SK-N-MC (cell line): ENCODE measurements around the gene RNF227.
A peak's percentile ranks its signal among the peaks of the same experiment; 100 is the strongest.
"Not testable (repeated sequence)": the region's sequence is repeated elsewhere in the genome, so short reads cannot be mapped to it uniquely, and the experiment has no call there.

Source experiments
- DNase-seq: peaks from one replicate; pipeline ENCODE4 v3.0.0-alpha.2; 2011; ENCODE audit warnings: low read depth, low spot score
- H3K27ac ChIP-seq: fragments of 200-600 bp; sonication (generic); 2 replicates; pipeline ENCODE4 v1.5.1; 2016; ENCODE audit warnings: mixed run types
- H3K36me3 ChIP-seq: fragments of 200-600 bp; sonication (generic); 2 replicates; pipeline ENCODE4 v1.6.1; 2017; ENCODE audit warnings: antibody characterized with exemption, low read length, mixed read lengths; ENCODE audit not compliant: insufficient read depth
- H3K4me3 ChIP-seq: fragments of 200-600 bp; sonication (generic); 2 replicates; pipeline ENCODE4 v1.5.1; 2016
- H3K9ac ChIP-seq: fragments of 200-600 bp; sonication (generic); 2 replicates; pipeline ENCODE4 v1.8.0; 2017; ENCODE audit warnings: mixed run types, mixed read lengths; ENCODE audit not compliant: insufficient read length
- H3K9me3 ChIP-seq: fragments of 200-600 bp; sonication (generic); 2 replicates; pipeline ENCODE4 v1.6.1; 2017; ENCODE audit warnings: low read depth, mild to moderate bottlenecking, antibody characterized with exemption, low read length, moderate library complexity, mixed read lengths
- EZH2 ChIP-seq: fragments of 200-600 bp; sonication (generic); IDR thresholded peaks from one replicate; pipeline ENCODE4 v1.6.1; 2017; ENCODE audit warnings: antibody characterized with exemption
- FOXP2 ChIP-seq: optimal IDR thresholded peaks from 2 replicates; pipeline ENCODE3; 2011; ENCODE audit warnings: mild to moderate bottlenecking, moderate library complexity; ENCODE audit not compliant: insufficient read depth; ENCODE audit errors: extremely low read length, control extremely low read depth
- POLR2AphosphoS5 ChIP-seq: IDR thresholded peaks from 2 replicates; pipeline ENCODE4 v1.6.1; 2012; ENCODE audit warnings: mild to moderate bottlenecking, low read depth, low read length, borderline replicate concordance

Gene RNF227

GRCh38 chr17:7915611-7916384 is at the start of gene RNF227:
Gene RNF227 (minus strand): TSS chr17:7916289. CDS start chr17:7916195, 94 bp downstream.
- Histone ChIP-seq H3K4me3 (peak within 1 kb of the TSS; percentile 74), H3K9ac (peak within 1 kb of the TSS; percentile 68), H3K9me3 (no peaks in the 10 kb centered on the region), H3K36me3 (peaks cover 18% of the 10 kb centered on the region), H3K27ac (peak within 1 kb of the TSS; percentile 81)
- DNase-seq, result peak; percentile 85
- peak; percentile 25; the same call in 1 of the 2 replicates for TF ChIP-seq POLR2AphosphoS5
- TF ChIP-seq FOXP2, result no peak

- TF ChIP-seq POLR2AphosphoS5 (no peak), FOXP2 (no peak), EZH2 (no peak)
- H3K4me3 ChIP-seq, result no peak overlapping the region
- no peaks in the 10 kb centered on the region for H3K36me3 ChIP-seq
- H3K9me3 ChIP-seq, result no peaks in the 10 kb centered on the region
- H3K9ac ChIP-seq, result no peak overlapping the region
- H3K27ac ChIP-seq, result no peak overlapping the region
- no peak for DNase-seq
Measured at GRCh38 chr17:7961421-7961820, 45.3 kb upstream of the RNF227 start.

GRCh38 chr17:7959503-7960253 is 43.6 kb upstream of the RNF227 start:
- TF ChIP-seq FOXP2 (no peak), EZH2 (no peak), POLR2AphosphoS5 (no peak)
- Histone ChIP-seq H3K36me3 (no peaks in the 10 kb centered on the region), H3K9ac (no peak overlapping the region), H3K4me3 (no peak overlapping the region), H3K9me3 (no peaks in the 10 kb centered on the region), H3K27ac (no peak overlapping the region)
- DNase-seq, result no peak

- no peak for DNase-seq
- H3K36me3 ChIP-seq, result no peaks in the 10 kb centered on the region
- no peak overlapping the region; the same call in 1 of the 2 replicates for H3K27ac ChIP-seq
- TF ChIP-seq EZH2 (no peak), FOXP2 (no peak), POLR2AphosphoS5 (no peak)
- H3K9me3 ChIP-seq, result no peaks in the 10 kb centered on the region
- H3K4me3 ChIP-seq, result no peak overlapping the region
- no peak overlapping the region for H3K9ac ChIP-seq
Measured at GRCh38 chr17:7956228-7956965, 40.3 kb upstream of the RNF227 start.

GRCh38 chr17:7955414-7956227 is 39.5 kb upstream of the RNF227 start:
- no peak overlapping the region for H3K4me3 ChIP-seq
- H3K9ac ChIP-seq, result no peak overlapping the region
- no peaks in the 10 kb centered on the region for H3K9me3 ChIP-seq
- H3K36me3 ChIP-seq, result peaks cover under 1% of the 10 kb centered on the region; the same call in 1 of the 2 replicates
- TF ChIP-seq FOXP2, result no peak
- no peak for TF ChIP-seq POLR2AphosphoS5
- TF ChIP-seq EZH2, result no peak
- no peak for DNase-seq
- H3K27ac ChIP-seq, result no peak overlapping the region

- H3K36me3 ChIP-seq, result peaks cover 22% of the 10 kb centered on the region; the same call in 1 of the 2 replicates
- H3K9ac ChIP-seq, H3K4me3 ChIP-seq, H3K9me3 ChIP-seq, H3K27ac ChIP-seq, DNase-seq: not testable (repeated sequence)
Measured at GRCh38 chr17:7953266-7953665, 37.2 kb upstream of the RNF227 start.

- H3K36me3 ChIP-seq, result peaks cover 39% of the 10 kb centered on the region
- TF ChIP-seq EZH2 (no peak), FOXP2 (no peak), POLR2AphosphoS5 (no peak)
- no peak overlapping the region for H3K27ac ChIP-seq
- H3K4me3 ChIP-seq, result no peak overlapping the region
- no peak overlapping the region for H3K9ac ChIP-seq
- no peaks in the 10 kb centered on the region for H3K9me3 ChIP-seq
- no peak for DNase-seq
Measured at GRCh38 chr17:7951143-7951792, 35.2 kb upstream of the RNF227 start.

- TF ChIP-seq FOXP2, result no peak
- TF ChIP-seq EZH2, result no peak
- no peak for TF ChIP-seq POLR2AphosphoS5
- H3K27ac ChIP-seq, result no peak overlapping the region
- H3K4me3 ChIP-seq, result no peak overlapping the region
- DNase-seq, result no peak
- no peak overlapping the region for H3K9ac ChIP-seq
- no peaks in the 10 kb centered on the region for H3K9me3 ChIP-seq
- peaks cover 46% of the 10 kb centered on the region for H3K36me3 ChIP-seq
Measured at GRCh38 chr17:7950578-7950977, 34.5 kb upstream of the RNF227 start.
